AG08396 (cell line): ENCODE results near the gene MXD4.
"Not testable (repeated sequence)": the region's sequence is repeated elsewhere in the genome, so short reads cannot be mapped to it uniquely, and the experiment has no call there.

Experiments
- DNase-seq: peaks from one replicate; pipeline ENCODE4 v3.0.0; 2012; ENCODE audit warnings: low spot score, mixed read lengths

Gene MXD4

DNA sequence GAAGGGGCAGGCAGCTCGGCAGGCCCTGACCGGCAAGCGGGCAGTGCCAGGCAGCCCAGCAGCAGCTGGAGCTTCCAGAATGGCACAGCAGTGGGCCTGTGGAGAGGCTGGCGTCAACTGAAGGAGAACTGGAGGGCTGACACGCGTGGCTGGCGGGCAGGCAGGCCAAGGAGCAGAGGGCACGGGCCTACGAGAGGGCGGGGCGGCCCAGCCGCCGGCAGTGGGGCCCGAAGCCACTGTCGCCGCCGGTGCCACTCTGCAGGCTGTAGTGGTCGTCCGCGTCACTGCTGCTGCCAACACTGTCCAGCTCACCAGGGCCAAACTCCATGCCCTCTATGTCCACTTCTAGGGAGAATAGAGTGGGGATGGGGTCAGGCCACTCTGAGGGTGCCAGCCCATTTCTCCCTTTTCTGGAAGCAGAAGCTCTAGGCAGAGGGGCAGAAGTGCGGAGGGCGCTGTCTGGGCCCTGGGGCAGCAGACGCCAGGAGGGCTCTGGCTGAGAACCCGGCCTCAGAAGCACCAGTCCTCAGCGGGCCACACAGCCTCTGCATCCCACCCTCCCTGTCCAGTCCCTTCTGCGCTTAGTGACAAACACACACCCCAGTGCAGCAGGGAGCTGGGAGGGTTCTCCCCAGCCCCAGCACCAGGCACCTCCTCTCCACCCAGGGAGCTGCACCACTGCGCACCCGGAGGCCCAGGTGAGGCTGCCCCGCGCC, 11.4 kb downstream of the MXD4 start:
- no peak for DNase-seq

DNA sequence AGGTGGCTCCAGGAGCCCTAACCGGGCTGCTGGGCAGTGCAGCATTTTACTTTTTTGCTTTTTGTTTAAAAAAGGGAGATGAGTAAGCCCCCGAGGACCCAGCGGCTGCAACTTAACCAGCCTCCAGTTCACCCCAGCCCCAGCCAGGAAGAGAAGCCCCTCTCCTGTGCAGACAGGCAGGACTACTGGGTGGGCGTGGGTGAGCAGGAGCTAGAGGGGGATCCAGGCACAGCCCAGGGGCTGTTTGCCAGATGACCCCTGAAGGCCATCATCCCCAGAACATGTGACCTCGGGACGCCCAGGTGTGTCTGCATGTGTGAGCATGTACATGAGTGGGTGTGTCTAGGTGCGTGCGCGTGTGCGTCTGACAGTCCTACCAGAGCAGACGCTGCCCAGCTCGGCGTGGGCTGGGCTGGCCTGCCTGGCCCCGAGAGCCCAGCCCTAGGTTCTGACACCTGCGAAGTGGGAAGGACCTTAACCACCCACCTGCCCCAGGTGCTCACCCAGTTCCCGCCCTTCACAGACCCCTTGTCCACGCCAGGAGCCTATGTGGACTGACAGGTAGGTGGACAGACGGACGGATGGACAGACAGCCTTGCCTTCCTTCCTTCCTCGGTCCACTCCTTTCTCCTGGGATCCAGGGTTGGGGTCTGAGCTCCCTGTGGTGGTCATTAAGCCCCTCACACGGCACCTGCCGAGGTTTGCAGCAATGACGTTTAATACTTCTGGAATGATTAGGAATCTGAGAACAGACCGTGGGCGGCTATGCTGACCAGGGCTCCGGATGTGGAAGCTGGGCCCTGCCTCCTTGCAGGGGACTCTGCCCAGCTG, 12.2 kb downstream of the MXD4 start:
- peak; percentile 3 for DNase-seq

DNA sequence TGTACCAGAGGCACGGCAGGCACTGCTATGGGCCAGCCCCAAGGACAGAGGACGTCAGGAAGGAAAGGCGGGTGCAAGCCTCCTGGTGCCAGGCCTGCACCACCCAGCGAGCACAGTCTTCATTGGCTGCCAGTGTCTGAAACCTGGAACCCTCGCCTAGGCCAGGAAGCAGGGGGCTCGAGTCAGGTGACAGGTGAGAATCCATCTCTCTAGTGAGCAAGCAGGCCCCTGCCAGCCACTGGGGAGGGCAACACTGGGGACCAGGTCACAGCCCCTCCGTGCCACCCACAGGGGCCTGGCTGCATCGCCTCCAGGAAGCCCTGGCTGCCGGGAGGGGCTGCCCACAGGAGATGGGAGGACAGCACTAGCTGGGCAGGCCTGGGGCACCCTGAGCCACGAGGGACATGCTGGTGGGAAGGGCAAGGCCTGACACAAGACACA, 13.1 kb downstream of the MXD4 start:
- DNase-seq: peak; percentile 5

GRCh38 chr4:2248044-2248780, 13.7 kb downstream of the MXD4 start:
- peak; percentile 4 for DNase-seq

DNA sequence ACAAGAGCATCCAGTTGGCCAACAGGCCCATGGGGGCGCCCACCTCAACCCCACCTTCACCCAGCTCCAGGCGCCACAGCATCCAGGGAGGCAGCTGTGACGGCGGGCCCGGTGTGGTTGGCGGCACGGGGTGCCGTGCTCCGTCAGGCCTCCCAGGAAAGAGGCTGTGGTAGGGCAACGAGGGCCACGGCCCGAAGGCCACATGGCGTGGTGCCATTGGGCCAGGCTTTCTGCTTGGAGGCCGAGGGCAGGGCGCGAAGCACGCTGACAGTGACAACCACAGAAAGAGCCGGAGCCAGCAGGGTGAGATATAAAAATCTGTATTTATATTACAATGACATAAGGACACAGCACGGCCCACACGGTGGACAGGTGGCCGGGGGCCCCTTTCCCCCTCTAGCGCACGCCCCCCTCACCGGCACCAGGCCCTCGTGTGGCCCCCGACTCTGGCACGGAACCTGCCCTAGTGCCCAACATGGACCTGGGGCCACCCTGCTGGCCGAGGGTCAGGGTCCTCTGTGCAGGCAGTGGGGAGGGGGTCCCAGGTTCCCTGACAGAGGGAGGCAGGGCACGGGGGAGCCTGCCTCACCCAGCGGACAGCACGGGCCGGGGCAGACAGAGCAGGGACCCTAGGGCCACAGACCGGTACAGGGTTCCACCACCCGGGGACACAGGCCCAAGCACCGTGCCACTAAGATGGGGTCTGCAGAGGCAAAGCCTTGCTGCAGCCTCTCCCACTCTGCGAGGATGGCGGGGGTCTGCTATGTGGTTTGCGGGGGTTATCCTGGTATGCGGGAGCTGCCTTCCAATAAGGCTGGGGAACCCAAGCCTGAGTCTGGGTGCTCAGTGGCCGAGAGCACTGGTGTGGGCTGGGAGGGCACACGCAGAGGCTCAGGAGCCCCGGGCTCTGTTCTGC, 14.5 kb downstream of the MXD4 start:
- peak; percentile 4 for DNase-seq

DNA sequence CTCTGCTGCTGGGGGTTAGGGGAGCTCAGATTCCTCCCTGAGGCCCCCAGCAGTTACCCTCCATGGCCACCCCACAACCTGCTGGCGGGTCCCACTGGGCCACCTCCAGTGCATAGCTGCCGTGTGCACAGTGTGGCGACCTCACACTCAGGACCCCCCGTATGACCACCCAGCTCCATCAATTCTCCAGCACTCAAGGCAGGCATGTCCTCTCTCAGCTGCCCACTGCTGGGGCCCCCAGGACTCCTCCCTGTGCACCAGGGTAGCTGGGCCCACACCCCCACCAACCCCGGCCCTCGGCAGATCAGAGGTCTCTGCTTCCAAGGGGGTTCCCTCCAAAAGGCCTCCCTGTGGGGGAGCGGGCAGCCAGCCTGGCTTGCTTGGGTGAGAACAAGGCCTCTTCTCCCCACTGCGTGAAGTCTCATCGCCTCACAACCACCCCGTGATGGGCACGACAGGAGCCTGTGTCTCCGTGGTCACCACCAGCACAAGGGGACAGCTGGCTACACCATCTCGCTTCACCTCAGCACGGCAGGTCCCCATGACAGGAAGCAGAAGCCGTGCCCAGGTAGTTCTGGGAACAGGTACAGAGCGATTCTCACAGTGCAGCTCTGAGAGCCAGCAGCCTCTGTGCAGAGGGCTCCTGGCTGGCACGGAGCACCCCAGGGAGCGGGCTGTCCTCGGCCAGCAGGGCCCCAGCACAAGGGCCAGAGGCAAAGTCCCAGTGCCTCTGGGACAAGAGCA, 15.4 kb downstream of the MXD4 start:
- DNase-seq: no peak

DNA sequence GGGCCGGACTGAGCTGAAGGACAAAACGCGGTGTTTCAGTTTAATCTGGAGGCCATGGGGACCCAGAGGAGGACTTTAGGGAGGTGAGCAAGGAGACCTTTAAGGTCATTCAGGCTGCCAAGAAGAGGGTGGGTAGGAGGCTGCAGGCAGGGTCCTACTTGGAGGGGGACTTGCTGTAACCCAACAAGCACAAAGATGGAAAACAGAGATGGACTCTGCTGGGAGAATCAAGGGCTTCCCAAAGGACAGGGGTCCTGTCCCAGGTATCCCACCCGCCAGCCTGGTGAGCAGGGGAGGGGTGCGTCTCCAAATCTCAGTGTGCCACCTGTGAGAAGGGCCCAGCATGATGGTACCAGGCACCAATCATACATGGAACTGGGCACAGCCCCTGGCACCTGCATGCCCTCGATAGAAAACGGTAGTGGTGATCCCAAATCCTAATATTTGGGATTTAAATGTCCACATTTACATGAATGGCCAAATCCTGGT, 16.1 kb downstream of the MXD4 start:
- peak; percentile 2 for DNase-seq

GRCh38 chr4:2245057-2245786, 16.7 kb downstream of the MXD4 start:
- peak; percentile 5 for DNase-seq

GRCh38 chr4:2243681-2244380, 18.1 kb downstream of the MXD4 start:
- DNase-seq: peak; percentile 50

- peak; percentile 100 for DNase-seq
Observed at GRCh38 chr4:2241410-2242353, 20.2 kb downstream of the MXD4 start, which contains the start of the genes HAUS3 and POLN. HAUS3 (minus strand) TSS chr4:2242121; CDS start chr4:2240946, 1,175 bp downstream. POLN (minus strand) TSS chr4:2242121; CDS start chr4:2229231, 12,890 bp downstream.

DNA sequence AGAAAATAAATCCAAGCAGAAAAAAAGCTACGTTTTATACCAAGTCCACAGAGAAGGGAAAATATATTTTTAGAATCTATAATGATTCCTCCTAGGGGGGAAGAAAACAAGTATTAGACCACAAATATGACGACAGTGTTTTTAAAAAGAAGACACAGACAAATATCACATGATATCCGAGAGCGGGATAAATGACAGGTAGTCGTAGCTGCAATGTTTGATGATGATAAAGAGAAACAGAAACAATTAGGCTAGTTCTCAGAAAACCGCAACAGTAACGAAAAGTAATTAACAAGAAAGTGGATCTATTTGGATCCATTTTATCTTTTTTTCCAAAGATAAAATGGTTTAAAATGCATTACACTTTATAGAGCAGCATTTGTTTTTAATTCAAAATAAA, 20.9 kb downstream of the MXD4 start:
- no peak for DNase-seq

DNA sequence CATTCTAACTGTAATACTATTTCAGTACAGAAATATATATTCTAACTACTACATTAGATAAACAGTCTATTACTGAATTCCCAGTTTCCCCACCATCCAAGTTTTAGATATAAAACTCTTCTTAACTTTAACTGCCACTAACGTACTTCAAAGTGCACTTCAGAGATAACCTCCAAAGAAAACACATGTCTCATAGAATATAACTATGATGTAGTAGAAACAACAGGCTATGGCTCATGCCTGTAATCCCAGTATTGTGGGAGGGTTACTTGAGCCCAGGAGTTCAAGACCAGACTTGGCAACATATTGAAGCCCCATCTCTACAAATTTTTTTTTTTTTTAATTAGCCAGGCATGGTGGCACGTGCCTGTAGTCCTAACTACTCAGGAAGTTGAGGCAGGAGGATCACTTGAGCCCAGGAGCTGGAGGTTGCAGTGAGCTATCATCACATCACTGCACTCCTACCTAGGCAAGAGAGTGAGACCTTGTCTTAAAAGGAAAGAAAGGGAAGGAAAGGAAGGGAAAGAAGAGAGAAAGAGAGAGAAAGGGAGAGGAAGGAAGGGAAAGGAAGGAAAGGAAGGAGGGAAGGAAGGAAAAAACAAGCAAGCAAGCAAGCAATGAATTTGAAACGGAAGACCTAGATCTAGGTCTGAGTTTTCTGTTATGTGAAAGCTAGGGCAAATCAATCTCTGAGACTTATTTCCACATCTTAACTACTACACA, 24.8 kb downstream of the MXD4 start:
- DNase-seq: no peak

DNA sequence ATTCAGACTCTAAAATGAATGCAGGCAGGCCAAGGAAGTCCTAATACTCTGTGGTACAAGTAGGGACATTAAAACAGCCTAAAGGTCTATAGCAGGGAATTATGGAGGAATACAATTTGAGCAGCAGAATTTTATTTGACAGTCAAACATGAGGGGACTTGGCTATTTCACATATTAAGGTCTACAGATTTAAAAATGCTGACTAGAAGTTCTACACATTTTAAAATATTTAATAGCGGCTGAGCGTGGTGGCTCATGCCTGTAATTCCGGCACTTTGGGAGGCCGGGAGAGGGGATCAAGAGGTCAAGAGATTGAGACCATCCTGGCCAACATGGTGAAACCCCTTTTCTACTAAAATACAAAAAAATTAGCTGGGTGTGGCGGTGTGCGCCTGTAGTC, 30.8 kb downstream of the MXD4 start:
- DNase-seq: no peak

- no peak for DNase-seq
Observed at GRCh38 chr4:2226261-2226660, 35.6 kb downstream of the MXD4 start.

DNA sequence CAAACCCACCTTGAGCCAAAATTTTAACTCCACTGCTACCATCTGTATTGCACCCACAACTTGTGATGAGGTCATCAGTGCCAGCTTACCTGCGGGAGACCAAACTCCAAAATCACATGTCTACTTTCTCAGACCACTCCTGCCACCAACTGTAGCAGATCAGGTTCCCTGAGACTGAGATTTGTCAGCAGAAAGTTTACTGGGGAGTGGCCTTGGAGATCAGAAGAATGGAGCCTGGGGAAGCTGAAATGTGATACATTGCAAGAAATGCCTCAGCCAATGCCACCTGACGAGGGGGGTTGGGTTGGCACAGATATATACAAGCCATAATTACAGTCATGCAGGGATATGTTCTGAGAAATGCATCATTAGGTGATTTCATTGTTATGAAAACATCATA, 39.1 kb downstream of the MXD4 start:
- DNase-seq: no peak

DNA sequence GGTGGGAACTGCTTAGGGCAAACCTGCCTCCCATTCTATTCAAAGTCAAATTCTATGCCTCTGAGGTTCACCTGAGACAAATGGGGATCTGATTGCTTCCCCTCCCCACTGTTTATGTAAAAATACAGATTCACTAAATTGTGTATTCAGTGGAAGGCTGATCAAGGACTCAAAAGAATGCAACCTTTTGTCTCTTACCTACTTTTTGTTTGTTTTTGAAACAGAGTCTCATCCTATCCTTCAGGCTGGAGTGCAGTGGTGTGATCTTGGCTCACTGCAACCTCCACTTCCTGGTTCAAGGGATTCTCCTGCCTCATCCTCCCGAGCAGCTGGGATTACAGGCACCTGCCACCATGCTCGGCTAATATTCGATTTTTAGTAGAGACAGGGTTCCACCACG, 40.5 kb downstream of the MXD4 start:
- DNase-seq: not testable (repeated sequence)

DNA sequence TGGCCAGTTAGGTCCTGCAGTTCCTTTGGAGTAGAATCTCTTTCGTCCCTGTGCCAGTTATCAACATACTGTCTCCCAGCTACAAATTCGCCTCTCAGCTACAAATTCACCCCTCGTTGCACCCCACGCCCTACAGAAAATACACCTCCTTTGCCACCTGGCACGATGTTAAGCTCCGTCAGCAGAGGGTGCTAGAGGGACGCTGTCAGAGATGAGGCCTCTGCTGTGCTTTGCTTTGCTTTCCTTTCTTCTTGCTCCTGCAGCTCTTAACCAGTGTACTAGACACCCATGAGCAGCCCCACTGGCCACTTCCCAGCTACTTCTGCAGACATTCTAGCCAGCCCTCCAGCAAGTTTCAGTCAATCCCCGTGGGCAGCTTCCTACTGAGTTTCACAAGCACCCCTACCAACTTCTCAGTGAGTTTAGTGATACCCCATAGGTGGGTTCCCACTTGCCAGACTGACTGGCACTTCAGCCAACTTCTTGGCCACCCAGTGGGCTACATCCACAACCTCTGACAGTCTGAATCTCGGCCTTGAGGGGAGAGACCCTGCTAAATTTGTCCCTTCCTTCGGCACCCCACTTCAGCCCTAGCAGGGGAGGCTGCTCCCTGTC, 41.8 kb downstream of the MXD4 start:
- DNase-seq: peak; percentile 73
